CD4-positive, alpha-beta T cell treated with Interleukin-4 for 4 hours (primary cell): ENCODE data around the gene JCAD.
"Not testable (repeated sequence)": the region's sequence is repeated elsewhere in the genome, so short reads cannot be mapped to it uniquely, and the experiment has no call there.

Source experiments
- DNase-seq: peaks from one replicate; pipeline ENCODE4 v3.0.0-alpha.2; 2020

Gene JCAD

DNA sequence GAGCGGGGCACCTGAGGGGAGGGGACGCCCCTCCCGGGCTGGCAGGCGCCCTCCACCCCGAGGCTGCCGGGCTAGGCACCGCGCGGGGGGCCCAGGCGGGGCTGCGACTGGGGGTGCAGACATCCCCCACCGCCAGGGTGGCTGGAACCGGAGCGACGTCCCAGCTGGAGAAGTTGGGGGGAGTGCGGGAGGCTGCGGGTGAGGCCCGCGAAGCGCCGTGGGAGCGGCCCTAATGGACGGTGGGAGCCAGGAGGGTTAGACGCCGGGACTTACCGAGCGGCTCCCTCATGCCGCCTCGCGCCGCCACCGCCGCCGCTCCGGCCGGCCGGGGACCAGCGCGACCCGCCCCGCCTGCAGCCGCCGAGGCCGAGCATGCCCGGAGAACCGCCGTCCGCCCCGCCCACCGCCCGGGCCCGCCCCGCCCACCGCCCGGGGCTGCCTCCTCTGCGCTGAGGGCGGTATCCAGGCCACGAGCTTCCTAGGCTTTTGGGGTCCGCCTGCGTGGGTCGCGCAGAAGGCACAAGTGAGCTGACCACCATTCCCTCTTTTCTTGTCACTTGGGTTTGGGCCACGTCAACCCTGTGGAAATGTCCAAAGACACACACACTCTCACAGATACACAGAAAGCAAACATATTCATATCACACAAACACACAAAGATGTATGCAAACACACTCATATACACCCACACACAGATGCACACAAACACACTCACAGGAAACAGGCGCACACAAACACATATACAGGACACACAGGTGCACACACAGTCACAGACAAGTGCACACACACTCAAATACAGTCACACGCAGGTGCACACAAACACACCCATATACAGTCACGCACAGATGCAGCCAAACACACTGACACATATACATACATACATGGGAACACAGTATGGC lies at the start of gene JCAD:
TSS of gene JCAD (minus strand) at position 378 of the 899 bp plus-strand sequence. CDS start 11,774 bp downstream, outside the sequence.
- DNase-seq: peak; percentile 5

- no peak for DNase-seq
Observed at GRCh38 chr10:30106987-30107386, 47.6 kb upstream of the JCAD start.

DNA sequence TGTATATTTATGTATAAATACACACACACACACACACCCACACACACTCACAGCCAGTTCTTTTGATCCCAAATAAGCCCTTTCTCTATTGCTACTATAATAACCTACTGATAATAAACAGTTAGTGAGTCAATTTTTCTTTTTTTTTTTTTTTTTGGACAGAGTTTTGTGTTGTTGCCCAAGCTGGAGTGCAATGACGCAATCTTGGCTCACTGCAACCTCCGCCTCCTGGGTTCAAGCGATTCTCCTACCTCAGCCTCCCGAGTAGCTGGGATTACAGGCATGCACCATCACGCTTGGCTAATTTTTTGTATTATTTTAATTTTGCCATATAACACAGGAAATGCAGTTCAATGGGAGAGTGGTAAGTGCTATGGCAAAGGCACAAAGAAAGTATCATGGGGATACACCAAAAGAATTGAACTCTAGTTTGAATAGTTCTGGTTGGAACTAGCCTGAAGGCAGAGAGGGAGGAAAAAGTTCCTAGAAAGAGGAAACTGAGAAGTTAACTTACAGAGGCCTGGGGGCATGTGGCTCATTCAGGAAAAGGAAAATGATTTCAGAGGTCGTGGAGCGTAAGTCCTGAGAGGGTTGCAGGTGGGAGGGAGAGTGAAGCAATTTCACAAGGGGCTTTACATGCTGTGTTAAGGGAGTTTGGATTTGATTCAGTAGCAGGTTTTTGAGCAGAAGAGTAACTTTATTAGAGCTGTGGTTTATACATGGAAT lies 44.4 kb upstream of the JCAD start:
- DNase-seq: no peak

DNA sequence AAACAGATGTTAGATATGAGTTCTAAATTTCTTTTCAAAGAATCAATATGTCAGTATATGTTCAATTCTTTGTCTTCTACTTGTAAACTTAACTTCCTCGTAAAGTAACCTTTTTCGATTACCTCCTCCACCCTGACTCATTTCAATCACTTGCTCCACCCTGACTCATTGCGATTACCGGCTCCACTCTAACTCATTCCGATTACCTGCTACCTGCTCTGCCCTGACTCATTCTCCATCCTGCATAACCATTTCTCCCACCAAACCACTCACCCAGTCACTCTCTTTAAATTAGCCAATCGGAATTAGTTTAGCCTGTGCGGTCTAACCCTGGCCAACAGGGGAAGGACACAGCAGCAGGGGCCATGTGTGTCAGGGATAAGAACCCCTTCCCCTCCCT lies 40.3 kb upstream of the JCAD start:
- not testable (repeated sequence) for DNase-seq

DNA sequence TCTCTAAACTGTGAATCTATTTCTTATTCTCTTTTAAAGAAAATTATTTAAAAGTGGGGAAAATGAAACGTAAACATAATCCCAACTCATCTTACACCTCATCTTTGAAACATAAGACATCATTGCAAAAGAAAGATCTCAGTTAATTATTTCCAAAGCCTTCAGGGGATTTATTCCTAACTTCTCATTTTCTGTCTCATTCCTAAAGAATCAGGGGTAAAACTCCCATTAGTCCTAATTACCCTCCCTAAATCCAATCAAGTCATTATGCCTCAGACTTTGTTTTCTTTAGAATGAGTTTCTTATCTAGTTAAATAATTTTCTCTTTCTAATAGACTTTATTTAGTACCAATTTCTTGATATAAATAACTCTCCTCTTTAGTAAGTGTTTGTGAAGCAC lies 39.7 kb upstream of the JCAD start:
- no peak for DNase-seq

- no peak for DNase-seq
Observed at GRCh38 chr10:30098629-30099028, 39.2 kb upstream of the JCAD start.

GRCh38 chr10:30096564-30096963 lies 37.2 kb upstream of the JCAD start:
- DNase-seq: no peak

- DNase-seq: no peak
Observed at GRCh38 chr10:30095631-30096422, 36.4 kb upstream of the JCAD start.

DNA sequence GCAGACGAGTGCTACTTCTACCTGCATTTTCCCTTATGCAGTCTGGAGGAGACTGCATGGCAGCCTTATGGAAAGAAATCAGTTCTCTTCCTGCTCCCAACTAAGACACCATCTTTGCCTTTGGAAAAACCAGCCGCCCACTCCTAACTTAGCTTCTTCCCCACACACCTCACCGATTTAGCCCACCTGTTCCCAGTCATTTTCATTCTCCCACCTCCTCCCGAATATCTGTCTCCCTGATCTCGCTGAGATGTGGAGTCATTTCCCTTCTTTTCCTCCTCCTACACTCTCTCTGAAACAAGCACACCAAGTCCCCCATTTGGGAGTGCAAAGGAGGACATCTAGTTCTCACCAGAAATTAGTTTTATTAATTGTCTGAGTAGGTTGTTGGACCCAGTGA lies 35.2 kb upstream of the JCAD start:
- no peak for DNase-seq

DNA sequence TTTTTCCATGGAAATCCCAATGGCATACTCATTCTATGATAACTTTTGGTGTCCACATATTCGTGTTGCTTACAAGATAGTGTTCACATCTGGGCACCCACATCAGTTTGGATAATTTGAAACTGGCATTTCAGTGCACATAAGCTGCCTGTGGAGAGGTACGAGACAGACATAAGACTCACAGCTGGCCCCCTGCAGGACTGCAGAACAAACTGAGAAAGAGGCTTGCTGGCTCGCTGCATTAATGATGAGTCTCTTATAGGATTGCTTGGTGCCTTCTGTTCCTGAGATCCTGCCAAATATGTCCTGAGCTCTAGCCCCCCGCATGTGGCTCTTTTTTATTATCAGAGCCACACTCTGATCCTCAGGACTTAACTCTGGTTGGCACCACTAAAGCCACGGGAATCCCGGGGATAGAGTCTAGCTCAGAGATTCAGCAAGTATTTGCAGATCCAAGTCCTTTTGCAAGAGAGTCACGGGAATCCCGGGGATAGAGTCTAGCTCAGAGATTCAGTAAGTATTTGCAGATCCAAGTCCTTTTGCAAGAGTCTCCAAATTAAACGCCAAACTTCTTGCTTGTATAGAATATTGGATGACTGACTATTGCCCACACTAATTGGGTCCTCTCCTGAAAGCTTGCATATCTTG lies 34.0 kb upstream of the JCAD start:
- no peak for DNase-seq

DNA sequence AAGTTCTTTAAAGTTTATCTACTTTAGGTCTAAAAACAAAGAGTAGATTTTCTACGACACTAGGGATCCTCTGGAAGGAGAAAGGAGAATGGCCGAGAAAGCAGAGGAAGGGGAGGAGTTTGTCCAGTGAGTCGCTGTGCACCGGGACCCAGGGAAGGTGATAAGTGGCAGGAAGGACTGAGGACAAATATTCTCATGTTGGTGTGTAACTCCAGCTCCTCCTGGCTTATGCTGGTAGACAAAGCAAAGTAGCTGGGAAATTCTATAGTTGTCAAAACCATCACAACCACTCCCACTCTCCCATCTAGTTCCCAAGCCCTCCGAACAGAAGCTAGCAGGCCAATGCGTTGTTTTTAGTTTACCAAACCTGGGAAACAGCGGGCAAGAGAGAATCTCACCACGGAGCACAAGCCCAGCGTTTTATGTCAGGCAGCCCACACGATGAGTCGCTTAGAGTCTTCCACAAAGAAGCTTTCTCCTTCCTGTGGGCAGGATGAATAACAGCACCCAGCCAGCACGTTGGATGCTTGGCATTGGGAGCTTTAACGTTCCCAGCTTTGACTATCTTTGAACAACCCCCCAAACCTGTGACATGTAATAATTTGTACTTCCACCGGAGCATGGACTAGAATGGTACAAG lies 32.9 kb upstream of the JCAD start:
- no peak for DNase-seq

GRCh38 chr10:30091136-30091535 lies 31.8 kb upstream of the JCAD start:
- DNase-seq: no peak

GRCh38 chr10:30088178-30088577 lies 28.8 kb upstream of the JCAD start:
- no peak for DNase-seq

DNA sequence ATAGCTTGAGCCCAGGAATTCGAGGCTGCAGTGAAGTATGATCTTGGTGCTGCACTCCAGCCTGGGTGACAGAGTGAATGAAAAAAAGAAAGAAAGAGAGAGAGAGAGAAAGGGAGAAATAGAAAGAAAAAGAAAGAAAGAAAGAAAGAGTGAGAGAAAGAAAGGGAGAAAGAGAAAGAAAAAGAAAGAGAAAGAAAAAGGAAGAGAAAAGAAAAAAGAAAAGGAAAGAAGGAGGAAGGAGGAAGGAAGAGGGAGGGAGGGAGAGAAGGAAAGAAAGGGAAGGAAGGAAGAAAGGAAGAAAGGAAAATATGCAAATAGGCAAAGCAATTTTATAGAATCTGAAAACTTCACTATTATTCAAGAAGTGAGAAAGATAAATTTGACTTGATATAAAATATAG lies 24.5 kb upstream of the JCAD start:
- no peak for DNase-seq

- DNase-seq: no peak
Observed at GRCh38 chr10:30081182-30081581, 21.8 kb upstream of the JCAD start.

- DNase-seq: no peak
Observed at GRCh38 chr10:30080161-30080560, 20.8 kb upstream of the JCAD start.

- no peak for DNase-seq
Observed at GRCh38 chr10:30079408-30079807, 20.0 kb upstream of the JCAD start.

DNA sequence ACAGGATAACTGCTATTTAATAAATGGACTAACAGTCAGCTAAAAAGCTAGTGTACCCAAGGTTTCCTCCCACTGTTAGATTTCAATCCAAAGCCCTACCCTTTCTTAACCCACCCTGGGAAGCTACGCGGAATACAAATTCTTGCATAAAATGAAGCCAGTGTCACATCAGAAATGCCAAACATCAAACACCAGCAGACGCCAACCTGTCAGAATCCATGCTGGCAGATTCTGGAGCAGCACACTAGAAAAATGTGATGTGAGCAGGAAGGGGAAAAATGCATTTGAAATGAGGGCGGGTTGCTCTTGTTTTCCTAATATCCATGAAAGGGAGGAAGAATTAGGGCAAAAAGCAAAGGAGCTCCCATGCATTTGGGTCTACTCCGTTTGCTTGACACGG lies 16.1 kb upstream of the JCAD start:
- DNase-seq: no peak

- no peak for DNase-seq
Observed at GRCh38 chr10:30074933-30075332, 15.5 kb upstream of the JCAD start.

DNA sequence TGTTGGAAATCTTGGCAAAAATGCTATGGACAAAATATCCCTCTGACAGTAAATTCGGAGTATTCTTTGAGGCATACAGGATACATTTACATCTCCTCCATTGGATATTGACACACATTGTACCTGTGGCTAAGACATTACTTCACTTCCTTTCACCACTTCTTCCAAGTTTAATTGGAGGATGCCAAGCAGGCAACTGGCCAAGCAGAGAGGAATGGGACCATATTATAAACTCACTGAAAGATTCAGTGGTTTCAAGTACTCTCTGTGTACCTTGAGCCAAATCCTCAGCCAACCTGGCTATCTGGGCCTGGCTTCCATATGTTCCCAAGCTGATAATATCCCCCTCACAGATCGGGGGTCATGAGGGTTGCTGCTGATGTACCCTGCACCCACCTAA lies 14.7 kb upstream of the JCAD start:
- no peak for DNase-seq

DNA sequence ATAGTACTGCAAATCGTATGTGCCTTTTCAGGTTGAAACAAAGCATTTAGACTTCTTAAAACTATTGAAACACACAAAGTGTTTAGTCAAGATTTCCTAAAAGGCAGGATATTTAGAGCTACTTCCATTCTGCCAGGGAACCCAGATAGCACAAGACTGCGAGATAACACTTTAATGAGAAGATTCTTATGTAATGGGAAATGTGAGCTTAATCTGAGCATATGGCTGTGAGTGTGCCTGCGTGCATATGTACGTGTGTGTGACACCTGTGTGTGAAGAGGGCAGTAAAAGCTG lies 14.3 kb upstream of the JCAD start:
- no peak for DNase-seq

- DNase-seq: no peak
Observed at GRCh38 chr10:30073045-30073766, 13.8 kb upstream of the JCAD start.
